GM21528 (cell line): Measurements from ENCODE around the gene PLCXD3.
"Not testable (repeated sequence)": the region's sequence is repeated elsewhere in the genome, so short reads cannot be mapped to it uniquely, and the experiment has no call there.

Experiments
- ATAC-seq: cut with Tn5 transposase; IDR thresholded peaks from one replicate; pipeline ENCODE4 v1.9.1; 2021; ENCODE audit warnings: mild to moderate bottlenecking, moderate library complexity; ENCODE audit not compliant: unreplicated experiment, low FRiP score

The PLCXD3 gene

GRCh38 chr5:41363343-41363986 is 146.9 kb downstream of the PLCXD3 start:
- ATAC-seq, result no peak

DNA sequence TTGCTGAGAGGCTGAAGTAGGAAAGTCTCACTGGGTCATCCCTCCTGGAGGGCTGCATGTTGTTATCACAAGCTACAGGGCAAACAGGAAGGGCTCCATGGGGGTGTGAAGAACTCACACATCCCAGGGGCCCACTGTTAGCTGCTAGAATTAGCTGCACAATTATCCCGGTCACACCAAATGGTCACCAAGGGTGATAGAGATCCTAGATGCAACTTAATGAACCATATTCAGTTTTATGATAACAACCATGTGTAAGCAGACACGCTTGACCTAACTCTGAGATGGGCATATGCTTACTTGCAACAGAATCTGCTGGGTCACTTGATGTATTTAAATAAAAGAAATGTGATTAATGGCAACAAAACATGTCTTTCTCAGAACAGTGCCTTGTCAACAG is 153.6 kb downstream of the PLCXD3 start:
- no peak for ATAC-seq

DNA sequence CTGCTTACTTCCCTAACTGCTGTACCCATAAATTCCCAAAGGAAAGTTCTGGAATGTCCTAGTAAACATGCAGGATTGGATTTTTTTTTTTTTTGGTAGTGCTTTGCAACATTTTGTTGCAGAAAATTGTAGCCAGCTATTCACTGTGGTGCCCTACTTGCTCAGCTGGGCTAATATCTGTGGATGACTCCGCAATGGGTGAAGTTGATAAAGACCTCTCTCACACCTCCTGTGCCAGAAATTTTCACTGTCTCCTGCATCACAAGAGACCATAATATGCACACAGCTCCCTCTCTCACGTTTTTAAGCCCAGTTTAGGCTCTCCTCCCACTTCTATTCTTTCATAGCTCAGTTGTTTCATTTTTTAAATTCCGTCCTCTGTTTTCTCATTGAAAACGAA is 160.6 kb downstream of the PLCXD3 start:
- ATAC-seq, result no peak

DNA sequence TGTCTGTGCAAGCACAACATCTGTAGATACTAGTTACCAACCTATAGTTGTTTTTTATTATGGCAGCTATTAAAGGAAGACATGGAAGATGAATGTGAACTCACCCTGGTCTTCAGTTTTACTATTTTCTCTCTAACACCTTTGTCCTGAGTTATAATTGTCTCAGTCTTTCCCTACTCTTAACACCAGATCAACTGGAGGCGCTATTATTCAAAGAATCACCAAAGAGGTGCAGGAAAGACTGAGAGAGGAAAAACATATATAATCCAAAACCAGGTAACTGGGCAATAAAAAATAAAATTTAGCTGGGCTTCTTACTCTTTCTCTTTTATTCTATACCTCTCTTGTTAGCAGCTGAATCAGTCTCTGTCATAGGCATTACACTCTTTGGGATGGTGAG is 162.8 kb downstream of the PLCXD3 start:
- ATAC-seq, result no peak

GRCh38 chr5:41346609-41347008 is 163.8 kb downstream of the PLCXD3 start:
- ATAC-seq, result no peak

- ATAC-seq, result no peak
Measured at GRCh38 chr5:41345295-41345694, 165.1 kb downstream of the PLCXD3 start.

- no peak for ATAC-seq
Measured at GRCh38 chr5:41339339-41339738, 171.1 kb downstream of the PLCXD3 start.

DNA sequence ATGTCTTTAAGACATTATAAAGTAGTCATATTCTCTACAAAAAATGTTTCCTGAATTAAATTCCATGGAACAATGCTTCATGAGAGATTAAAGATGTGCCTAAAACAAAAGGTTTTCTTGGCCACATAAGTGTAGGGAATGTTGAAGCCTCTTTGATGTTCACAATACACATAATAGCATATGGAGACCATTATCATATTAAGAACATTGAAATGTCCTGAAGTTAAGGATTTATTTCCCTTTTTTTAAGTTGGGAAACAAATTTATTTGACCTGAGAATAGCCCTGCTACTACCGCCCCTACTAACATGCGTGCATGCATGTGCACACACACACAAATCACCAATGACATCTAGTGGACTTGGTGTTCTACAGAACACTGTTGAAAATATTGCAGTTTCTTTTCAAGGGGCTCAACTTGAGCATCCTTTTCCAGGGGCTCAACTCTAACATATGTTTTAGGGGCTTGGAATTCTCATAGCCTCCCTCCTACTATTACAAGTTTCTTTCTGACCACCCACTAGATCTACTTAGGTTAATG is 172.2 kb downstream of the PLCXD3 start:
- no peak for ATAC-seq

DNA sequence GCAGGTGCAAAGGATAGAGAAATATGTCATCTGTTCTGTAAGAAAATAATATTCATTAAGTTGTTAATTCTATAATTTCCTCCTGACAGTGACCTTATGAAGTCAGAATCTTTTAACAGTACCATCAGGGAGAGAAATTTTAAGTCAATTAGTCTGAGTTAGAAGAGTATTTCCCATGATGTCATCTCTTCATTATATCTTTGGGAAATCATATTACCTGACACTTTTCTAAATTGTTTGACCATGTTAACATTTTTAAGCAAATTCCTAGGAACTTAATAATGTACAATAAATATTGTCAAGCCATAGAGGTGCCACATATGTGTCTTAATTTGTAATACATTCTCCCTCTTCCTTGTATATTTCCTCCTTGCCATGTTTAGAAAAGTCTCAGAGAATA is 172.7 kb downstream of the PLCXD3 start:
- ATAC-seq, result no peak

GRCh38 chr5:41337216-41337615 is 173.2 kb downstream of the PLCXD3 start:
- ATAC-seq, result no peak

GRCh38 chr5:41336471-41336870 is 173.9 kb downstream of the PLCXD3 start:
- ATAC-seq, result no peak

DNA sequence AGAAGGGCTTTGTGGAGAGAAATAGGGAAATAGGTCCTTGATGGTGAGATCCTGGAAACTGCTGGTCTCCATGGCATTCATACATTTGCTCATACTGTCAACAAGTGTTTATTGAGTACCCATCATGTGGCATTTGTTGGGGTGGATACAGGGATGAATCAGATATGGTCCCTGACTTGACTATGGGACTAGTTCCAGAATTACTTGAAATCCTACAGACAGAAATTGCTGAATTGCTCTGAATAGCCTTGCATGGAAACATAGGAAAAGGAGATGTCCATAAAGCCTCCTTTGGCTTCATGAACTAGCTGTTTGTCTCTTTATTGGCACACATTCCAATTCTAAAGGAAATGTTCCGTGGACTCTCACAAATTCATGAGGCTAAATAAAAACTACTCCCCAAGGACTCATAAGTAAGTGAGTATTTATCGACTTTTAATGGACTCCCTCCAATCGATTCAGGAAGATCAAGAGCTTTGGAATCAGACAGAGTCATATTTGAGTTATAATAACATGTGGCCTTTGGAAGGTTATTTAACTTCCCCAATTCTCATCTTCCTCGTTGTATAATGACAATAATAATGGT is 174.7 kb downstream of the PLCXD3 start:
- no peak for ATAC-seq

DNA sequence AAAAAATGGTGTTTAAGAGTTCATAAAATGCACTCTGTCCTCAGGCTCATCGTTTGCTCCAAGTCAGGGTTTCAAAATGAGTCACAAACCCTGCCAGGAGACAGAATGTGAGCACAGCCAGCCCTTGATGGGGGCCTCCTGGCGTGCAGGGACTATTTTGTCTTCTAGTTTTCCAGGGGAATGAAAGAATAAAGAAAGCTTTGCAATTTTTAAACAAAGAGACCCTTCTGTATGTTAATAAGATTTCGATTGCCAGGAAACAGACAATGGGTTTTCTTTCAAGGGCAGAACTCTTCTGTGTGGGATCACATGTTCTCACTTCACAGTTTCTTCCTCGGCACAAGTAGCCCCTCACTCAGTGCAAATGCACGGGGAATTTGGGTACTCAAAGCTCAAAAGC is 175.6 kb downstream of the PLCXD3 start:
- ATAC-seq, result no peak

DNA sequence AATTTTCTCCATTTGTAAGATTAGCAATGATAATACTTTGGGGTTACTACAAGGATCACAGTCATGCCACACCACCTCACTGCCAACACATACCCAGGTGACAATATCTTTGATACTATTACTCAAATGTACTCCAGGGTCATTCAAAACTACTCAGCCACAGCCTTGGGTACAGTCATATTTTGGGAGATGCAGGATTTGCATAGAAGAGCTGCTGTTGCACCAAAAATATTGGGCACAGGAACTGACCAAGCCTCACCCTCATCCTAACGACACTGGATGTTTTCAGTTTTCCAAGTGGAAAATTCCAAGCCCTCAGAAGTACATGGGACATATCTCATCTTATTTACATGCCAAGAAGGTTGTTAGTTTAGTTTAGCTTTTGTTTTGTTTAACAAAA is 176.2 kb downstream of the PLCXD3 start:
- ATAC-seq, result no peak

- no peak for ATAC-seq
Measured at GRCh38 chr5:41325074-41325473, 185.3 kb downstream of the PLCXD3 start.

DNA sequence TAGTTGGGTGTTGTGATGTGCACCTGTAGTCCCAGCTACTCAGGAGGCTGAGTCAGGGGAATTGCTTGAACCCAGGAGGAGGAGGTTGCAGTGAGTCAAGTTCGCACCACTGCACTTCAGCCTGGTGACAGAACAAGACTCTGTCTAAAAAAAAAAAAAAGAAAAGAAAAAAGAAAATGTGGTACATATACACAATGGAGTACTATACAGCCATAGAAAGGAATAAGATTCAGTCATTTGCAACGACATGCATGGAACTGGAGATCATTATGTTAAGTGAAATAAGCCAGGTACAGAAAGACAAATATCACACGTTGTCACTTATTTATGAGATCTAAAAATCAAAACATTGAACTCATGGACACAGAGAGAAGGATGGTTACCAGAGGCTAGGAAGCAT is 187.6 kb downstream of the PLCXD3 start:
- not testable (repeated sequence) for ATAC-seq

DNA sequence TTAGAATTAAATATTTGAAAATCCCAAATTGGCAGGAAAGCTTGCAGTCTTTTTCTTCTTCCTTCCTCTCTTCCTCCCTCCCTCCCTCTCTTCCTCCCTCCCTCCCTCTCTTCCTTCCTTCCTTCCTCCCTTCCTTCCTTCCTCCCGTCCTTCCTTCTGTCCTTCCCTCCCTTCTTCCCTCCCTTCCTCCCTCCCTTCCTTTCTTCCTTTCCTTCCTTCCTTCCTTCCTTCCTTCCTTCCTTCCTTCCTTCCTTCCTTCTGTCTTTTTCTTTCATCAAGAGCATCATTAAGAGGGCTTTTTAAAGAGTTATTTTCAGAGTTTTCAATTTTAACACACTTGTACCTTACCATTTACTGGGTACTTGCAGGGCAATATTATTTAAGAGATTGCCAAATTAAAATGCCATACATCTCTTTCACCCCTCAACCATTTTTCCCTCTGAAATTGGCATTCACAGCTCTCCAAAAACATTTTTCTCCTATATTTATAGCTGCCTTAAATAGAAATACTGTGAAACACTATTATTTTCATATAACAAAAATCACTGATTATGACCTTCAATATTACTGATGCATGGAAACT is 197.8 kb downstream of the PLCXD3 start:
- no peak for ATAC-seq

DNA sequence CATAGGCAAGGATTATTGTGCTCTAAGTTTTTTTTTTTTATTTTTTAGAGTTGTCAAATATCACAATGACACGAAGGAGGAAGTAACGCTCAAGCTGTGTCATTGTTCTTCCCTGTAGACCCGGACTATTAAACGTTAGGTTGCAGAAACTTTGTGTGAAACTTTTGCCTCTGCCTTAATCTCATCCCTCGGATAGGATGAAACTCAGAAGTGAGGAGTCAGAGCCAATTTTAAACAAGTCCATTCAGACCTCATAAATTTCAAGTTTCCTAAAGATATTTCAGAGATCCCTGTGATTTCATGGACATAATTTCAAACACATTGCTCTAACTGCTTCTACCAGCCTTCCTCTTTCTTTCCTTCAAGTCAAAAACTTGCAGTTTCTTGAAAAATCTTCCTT is 198.3 kb downstream of the PLCXD3 start:
- no peak for ATAC-seq

DNA sequence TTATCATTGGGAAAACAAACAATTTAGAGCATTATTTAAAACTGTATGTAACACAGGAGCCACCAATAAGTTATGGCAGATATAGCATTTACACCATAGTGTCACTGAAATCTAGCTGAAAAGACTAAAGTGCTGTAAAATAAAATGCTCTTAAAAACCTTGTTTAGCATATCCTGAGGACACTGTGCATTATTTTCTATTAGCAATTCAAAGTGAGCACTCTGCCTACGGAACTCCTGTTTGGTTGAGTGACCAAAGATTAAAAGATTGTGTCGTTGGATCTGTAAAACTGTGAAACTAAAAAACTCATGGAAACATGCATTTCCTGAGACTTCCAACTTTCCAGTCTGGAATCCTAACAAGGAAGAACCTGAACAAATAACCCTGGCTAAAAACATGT is 201.1 kb downstream of the PLCXD3 start:
- no peak for ATAC-seq

- ATAC-seq, result no peak
Measured at GRCh38 chr5:41306005-41306404, 204.4 kb downstream of the PLCXD3 start.

DNA sequence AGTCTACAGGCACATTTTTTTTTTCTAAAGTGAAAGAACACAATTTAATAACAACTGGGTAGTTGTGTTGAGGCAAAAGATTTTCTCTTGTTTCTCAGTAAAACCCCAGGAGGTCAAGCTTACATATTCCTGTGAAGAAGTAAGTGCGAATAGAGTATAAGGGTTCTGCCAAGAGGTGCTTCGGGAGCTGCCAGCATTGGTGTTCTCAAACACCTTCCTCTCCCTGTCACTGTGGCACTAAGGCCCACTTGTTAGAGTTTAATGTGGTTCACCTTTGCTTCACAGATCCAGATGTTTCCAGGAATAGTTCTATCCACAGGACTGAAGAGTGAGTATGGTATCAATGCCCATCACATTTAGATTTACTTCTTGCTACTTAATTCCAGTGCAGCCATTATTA is 205.3 kb downstream of the PLCXD3 start:
- ATAC-seq, result no peak

- no peak for ATAC-seq
Measured at GRCh38 chr5:41296066-41296465, 214.3 kb downstream of the PLCXD3 start.
